Measurements from ENCODE around the gene ZSWIM3. TPM values are rescaled to one million over a fixed set of nuclear protein-coding genes. Genes with fewer than 3 reads are reported as not detected.

ZSWIM3 gene
- total and polyA plus RNA-seq, 2 of the 13 experiments (the other 11 are each of a cell fraction or from before 2014, with no cell fraction given) = 5.2 to 5.8 TPM

- TF ChIP-seq ZNF646 (CRISPR knock-in tag; IDR thresholded peaks at IDR 0.05) (no peak), KMT2B (CRISPR knock-in tag; IDR thresholded peaks at IDR 0.05) (no peak), MATR3 (CRISPR knock-in tag; IDR thresholded peaks at IDR 0.05) (no peak), ZNF280D (CRISPR knock-in tag; IDR thresholded peaks at IDR 0.05) (no peak), AFF4 (CRISPR knock-in tag; IDR thresholded peaks at IDR 0.05) (no peak), AGO2 (optimal IDR thresholded peaks at IDR 0.05; ENCODE audit: low read depth, low read length) (peak; percentile 98), ZNF652 (CRISPR knock-in tag; IDR thresholded peaks at IDR 0.05; ENCODE audit: borderline replicate concordance, low read depth) (no peak), ZNF362 (CRISPR knock-in tag; IDR thresholded peaks at IDR 0.05; ENCODE audit: borderline replicate concordance) (no peak), KLF11 (CRISPR knock-in tag; IDR thresholded peaks at IDR 0.05) (no peak), XRCC5 (optimal IDR thresholded peaks at IDR 0.05; ENCODE audit: low read length) (no peak), CTCF (CRISPR knock-in tag; IDR thresholded peaks at IDR 0.05) (peak; percentile 26)
These were observed 29.4 kb downstream of the ZSWIM3 start (continued) for GRCh38 chr20:45886590-45887345.

Measured in HepG2 (cell line).